BLaER1 (cell line): ENCODE data around the gene RLN3.

Source experiments
- H3K27ac ChIP-seq: shearing (Covaris generic); formaldehyde crosslinking; 2 replicates; pipeline ENCODE4 v1.8.1; 2022
- H3K27me3 ChIP-seq: shearing (Covaris generic); formaldehyde crosslinking; 2 replicates; pipeline ENCODE4 v1.8.1; 2022
- H3K36me3 ChIP-seq: shearing (Covaris generic); formaldehyde crosslinking; 2 replicates; pipeline ENCODE4 v1.8.1; 2022
- H3K4me1 ChIP-seq: shearing (Covaris generic); formaldehyde crosslinking; 2 replicates; pipeline ENCODE4 v1.8.1; 2022
- H3K4me2 ChIP-seq: shearing (Covaris generic); formaldehyde crosslinking; 2 replicates; pipeline ENCODE4 v1.8.1; 2022
- H3K4me3 ChIP-seq: shearing (Covaris generic); formaldehyde crosslinking; 2 replicates; pipeline ENCODE4 v1.8.1; 2022
- H3K9ac ChIP-seq: shearing (Covaris generic); formaldehyde crosslinking; 2 replicates; pipeline ENCODE4 v1.8.1; 2022
- H3K9me3 ChIP-seq: shearing (Covaris generic); formaldehyde crosslinking; 2 replicates; pipeline ENCODE4 v1.8.1; 2022
- H4K20me1 ChIP-seq: shearing (Covaris generic); formaldehyde crosslinking; 2 replicates; pipeline ENCODE4 v1.8.1; 2022
- Cebpa-rat ChIP-seq: shearing (Covaris generic); IDR thresholded peaks from 2 replicates; pipeline ENCODE4 v1.8.1; 2022

The RLN3 gene

DNA sequence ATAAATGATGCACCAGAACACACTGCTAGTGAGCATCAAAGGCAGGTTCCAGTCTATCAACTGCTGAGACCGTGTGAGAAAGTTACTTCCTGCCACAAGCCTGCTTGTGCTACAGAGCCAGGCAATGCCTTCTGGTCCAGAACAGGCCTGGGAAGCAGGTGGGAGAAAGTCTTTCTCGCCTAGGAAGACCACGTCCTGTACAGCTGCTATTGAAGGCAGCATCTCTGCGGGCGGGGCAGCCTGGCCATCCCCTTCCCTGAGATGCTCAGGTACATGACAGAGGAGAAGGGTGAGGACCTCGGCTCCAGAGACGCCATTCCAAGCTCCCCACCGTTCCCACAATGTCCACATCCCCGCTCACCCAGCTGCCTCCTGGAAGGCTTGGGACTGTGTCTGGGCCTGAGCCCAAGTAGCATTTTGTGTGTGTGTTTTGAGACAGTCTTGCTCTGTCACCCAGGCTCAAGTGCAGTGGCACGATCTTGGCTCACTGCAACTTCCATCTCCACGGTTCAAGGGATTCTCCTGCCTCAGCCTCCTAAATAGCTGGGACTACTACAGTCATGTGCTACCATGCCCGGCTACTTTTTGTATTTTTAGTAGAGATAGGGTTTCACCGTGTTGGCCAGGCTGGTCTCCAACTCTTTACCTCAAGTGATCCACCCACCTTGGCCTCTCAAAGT lies 25.2 kb upstream of the RLN3 start:
- Histone ChIP-seq H3K9me3 (peaks cover 12% of the 10 kb centered on the region), H3K4me1 (peaks cover 69% of the 10 kb centered on the region), H3K27ac (peak overlapping the region; percentile 84), H3K4me3 (peak overlapping the region; percentile 26), H4K20me1 (no peaks in the 10 kb centered on the region), H3K9ac (peak overlapping the region; percentile 70), H3K27me3 (no peaks in the 10 kb centered on the region), H3K36me3 (peaks cover 16% of the 10 kb centered on the region), H3K4me2 (peak overlapping the region; percentile 89)
- TF ChIP-seq Cebpa-rat = no peak

DNA sequence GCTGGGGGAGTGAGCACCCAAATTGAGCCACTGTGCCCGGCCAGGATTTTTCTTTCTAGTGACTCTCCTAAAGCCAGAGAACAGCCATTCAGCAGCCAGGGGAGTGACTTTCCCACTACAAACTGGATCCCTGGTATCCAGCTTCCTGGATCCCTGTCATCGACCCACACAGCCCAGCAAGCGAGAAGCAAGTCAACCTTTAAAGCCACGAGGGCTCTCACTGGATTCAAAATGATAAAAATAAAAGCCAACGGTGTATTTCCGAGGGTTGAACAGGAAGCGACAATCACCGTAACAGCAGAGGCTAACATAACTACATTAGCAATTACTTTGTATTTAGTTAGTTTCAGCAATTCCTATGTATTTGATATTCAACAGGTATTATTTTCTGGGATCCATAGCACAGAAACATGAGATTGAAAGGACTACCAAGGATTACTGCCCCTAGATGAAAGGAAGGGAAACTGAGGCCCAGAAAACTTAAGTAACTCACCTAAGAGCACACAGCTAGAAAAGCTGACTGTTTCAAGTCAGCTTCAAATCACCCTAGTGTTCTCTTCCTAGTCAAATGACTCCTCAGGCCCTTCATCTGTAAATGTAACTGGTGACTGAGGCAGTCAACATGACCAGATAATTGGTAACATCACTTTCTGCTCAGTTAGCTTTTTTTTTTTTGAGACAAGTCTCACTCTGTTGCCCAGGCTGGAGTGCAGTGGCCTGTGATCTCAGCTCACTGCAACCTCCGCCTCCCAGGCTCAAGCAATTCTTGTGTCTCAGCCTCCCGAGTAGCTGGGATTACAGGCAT lies 24.5 kb upstream of the RLN3 start:
- Histone ChIP-seq H3K36me3 (peaks cover 12% of the 10 kb centered on the region; the same call in 1 of the 2 replicates), H3K9me3 (peaks cover 12% of the 10 kb centered on the region), H4K20me1 (no peaks in the 10 kb centered on the region), H3K4me2 (peak overlapping the region; percentile 89), H3K27me3 (no peaks in the 10 kb centered on the region), H3K4me1 (peaks cover 74% of the 10 kb centered on the region), H3K27ac (peak overlapping the region; percentile 84), H3K4me3 (peak overlapping the region; percentile 26), H3K9ac (peak overlapping the region; percentile 70)
- no peak for TF ChIP-seq Cebpa-rat

DNA sequence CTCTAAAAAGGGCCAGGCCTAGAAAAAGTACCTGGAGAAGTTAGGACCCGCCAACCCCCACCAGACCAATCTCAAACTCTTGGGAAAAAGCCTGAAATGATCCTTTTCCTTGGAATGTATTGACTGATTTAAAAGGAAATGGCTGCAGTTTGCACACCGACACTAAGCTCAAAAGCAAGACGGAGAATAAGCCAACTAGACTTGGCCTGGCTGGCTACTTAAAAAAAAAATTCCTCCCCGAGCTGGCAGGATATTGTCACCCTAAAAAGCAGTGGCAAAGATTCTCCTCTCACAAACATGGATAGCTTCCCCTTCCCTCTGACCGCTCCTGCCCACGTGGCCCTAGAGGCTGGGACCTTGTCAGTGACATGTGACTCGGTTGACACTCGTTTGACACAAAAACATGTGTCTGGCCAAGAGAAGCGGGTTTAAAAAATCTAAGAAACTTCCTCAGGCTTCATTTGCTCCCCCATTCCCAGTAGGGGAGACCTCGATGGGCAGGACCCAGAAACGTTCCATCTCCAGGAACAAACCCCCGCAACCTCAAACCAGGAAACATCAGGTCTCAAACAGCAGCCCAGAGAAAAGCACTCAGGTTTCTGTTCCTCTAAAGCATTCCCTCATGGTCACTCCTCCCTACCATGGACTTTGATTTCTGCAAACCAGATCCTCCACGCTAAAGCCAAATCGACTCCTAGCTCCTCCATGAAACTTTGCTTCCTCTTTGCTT lies 23.2 kb upstream of the RLN3 start:
- H3K4me1 ChIP-seq = peaks cover 75% of the 10 kb centered on the region
- no peak for TF ChIP-seq Cebpa-rat
- peak overlapping the region; percentile 88 for H3K4me3 ChIP-seq
- H3K4me2 ChIP-seq = peak overlapping the region; percentile 89
- no peaks in the 10 kb centered on the region; the same call in 1 of the 2 replicates for H3K9me3 ChIP-seq
- H3K9ac ChIP-seq = peak overlapping the region; percentile 39; the same call in 1 of the 2 replicates
- H3K27ac ChIP-seq = peak overlapping the region; percentile 84
- H4K20me1 ChIP-seq = no peaks in the 10 kb centered on the region
- no peaks in the 10 kb centered on the region for H3K27me3 ChIP-seq
- H3K36me3 ChIP-seq = peaks cover 3% of the 10 kb centered on the region; the same call in 1 of the 2 replicates

DNA sequence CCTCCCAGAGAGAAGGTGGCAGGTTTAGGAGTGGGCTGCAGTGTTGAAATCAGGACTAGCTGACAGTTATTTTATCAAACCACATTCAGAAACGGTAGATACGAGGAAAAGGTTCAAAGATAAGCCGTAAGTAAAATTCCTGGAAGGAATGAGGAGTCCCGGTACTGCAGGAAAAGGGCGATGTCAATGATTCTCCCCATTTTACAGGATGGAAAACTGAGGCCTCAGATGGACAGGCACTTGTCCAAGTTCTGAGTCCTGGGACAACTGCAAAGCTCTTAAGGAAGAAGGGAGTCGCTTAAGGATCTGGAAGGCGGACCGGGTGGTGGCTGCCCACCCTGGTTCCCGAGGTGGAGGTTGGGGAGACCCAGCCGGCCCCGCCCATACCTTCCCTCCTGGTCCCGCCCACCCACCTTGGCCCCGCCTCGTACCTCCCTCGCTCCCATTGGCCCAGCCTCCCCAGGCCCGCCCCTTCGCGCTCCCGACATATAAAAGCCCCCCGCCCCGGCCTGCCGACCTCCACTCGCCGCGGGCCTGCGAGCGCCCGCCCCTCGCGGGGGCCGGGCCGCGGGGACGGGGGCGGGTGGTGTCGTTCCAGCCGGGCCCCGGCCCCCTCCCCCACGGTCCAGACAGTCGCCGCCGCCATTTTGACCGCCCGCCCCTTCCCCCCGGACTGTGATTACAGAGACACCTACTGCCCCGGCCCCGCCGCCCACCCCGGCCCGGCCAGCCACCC lies 22.4 kb upstream of the RLN3 start:
- Histone ChIP-seq H4K20me1 (no peaks in the 10 kb centered on the region), H3K36me3 (no peaks in the 10 kb centered on the region), H3K9me3 (no peaks in the 10 kb centered on the region), H3K4me2 (peak overlapping the region; percentile 89), H3K4me1 (peaks cover 67% of the 10 kb centered on the region), H3K27me3 (no peaks in the 10 kb centered on the region), H3K27ac (peak overlapping the region; percentile 84), H3K9ac (peak overlapping the region; percentile 61; the same call in 1 of the 2 replicates), H3K4me3 (peak overlapping the region; percentile 88)
- TF ChIP-seq Cebpa-rat = no peak

DNA sequence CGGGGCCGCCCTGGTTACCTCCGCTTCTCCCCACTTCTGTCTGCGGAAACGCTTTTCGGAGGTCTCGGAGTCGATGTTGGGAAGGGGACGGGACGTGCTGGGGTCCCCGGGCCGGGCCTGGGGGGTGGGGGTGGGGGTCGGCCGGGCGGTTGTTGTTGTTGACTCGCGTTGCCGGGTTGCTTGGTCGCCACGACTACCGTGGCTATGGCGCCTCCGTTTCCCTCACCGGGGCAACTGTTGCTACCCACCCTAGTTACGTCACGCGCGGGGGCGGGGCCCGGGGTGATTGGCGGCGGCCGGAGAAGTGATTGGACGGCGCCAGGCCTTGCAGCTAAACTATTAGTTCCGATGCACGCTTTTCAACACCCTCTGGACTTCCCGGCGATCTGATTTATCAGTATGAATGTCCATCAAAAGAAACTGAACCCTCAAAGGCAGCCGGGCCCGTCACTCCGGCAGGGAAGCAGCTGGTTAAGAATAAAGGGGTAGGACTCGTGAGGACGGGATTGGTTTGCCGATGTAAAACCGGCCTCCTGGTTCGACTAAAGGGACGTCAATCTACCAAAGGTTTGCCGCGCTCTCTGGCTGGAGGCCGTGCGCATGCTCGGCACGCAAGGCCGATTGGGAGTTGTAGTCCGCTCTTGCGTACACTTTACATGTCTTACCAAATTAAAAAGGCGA lies 21.7 kb upstream of the RLN3 start, which contains the start of gene RFX1:
Gene RFX1, minus strand, starts transcription at position 236 of the 681 bp plus-strand sequence. CDS start 12,477 bp downstream, outside the sequence.
- Histone ChIP-seq H3K36me3 (no peaks in the 10 kb centered on the region), H3K4me2 (peak within 1 kb of the TSS; percentile 97), H3K9ac (peak within 1 kb of the TSS; percentile 94), H3K4me1 (peaks cover 60% of the 10 kb centered on the region), H3K27ac (peak within 1 kb of the TSS; percentile 94), H4K20me1 (no peaks in the 10 kb centered on the region), H3K27me3 (no peaks in the 10 kb centered on the region), H3K4me3 (peak within 1 kb of the TSS; percentile 88), H3K9me3 (no peaks in the 10 kb centered on the region)
- TF ChIP-seq Cebpa-rat = no peak

DNA sequence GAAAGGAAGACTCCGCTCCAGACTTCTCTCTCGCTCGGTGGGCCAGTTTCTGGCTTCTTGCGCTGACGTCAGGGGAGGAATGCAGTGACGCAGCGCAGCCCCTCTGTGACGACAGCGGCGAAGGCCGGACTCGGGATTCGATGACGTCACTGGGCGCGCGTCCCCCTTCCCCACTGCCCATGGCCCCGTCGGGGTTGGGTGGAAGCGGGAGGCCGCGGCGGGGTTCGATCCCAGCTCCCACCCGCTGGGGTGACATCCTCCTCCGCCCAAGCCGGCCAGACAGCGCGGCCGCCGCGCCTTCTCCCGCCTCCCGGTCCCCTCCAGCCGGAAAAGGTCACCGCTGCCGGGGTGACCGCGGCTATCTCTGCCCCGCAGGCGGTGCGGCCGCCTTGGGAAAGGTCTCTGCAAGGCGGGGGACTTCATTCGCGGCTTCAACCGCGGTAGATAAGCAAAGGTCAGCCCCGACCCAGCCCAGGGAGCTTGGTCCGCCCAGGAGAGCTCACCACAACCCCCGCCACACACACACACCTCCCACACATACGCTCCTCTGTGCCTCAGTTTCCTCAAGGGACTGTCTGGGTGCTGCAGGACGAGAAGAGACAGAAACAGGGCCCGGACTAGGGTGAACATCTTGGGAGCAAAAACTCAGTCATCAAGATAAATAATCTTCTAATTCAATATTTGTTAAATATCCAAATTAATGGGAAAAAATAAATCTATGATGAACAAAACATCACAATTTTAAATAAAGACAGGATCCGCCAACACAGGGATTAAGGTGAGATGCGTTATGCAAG lies 21.0 kb upstream of the RLN3 start:
- no peak for TF ChIP-seq Cebpa-rat
- no peaks in the 10 kb centered on the region for H3K36me3 ChIP-seq
- no peaks in the 10 kb centered on the region for H4K20me1 ChIP-seq
- peak overlapping the region; percentile 94 for H3K27ac ChIP-seq
- peak overlapping the region; percentile 94 for H3K9ac ChIP-seq
- H3K4me3 ChIP-seq = peak overlapping the region; percentile 88
- H3K27me3 ChIP-seq = no peaks in the 10 kb centered on the region
- peak overlapping the region; percentile 97 for H3K4me2 ChIP-seq
- peaks cover 53% of the 10 kb centered on the region for H3K4me1 ChIP-seq
- H3K9me3 ChIP-seq = no peaks in the 10 kb centered on the region

DNA sequence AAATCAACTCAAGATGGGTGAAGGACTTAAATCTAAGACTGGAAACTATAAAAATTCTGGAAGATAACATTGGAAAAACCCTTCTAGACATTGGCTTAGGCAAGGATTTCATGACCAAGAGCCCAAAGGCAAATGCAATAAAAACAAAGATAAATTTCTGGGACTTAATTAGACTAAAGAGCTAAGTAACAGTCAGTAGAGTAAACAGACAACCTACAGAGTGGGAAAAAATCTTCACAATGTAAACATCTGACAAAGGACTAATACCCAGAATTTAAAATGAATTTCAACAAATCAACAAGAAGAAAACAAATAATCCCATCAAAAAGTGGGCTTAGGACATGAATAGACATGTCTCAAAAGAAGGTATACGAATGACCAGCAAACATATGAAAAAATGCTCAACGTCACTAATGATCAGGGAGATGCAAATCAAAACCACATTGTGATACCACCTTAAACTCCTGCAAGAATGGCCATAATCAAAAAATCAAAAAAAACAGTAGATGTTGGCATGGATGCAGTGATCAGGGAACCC lies 15.5 kb upstream of the RLN3 start:
- H3K4me3 ChIP-seq = no peak overlapping the region
- H3K9ac ChIP-seq = no peak overlapping the region
- H4K20me1 ChIP-seq = no peaks in the 10 kb centered on the region
- H3K36me3 ChIP-seq = no peaks in the 10 kb centered on the region
- H3K4me1 ChIP-seq = peaks cover 38% of the 10 kb centered on the region
- H3K4me2 ChIP-seq = no peak overlapping the region
- no peaks in the 10 kb centered on the region for H3K9me3 ChIP-seq
- no peak overlapping the region for H3K27ac ChIP-seq
- H3K27me3 ChIP-seq = no peaks in the 10 kb centered on the region
- no peak for TF ChIP-seq Cebpa-rat

DNA sequence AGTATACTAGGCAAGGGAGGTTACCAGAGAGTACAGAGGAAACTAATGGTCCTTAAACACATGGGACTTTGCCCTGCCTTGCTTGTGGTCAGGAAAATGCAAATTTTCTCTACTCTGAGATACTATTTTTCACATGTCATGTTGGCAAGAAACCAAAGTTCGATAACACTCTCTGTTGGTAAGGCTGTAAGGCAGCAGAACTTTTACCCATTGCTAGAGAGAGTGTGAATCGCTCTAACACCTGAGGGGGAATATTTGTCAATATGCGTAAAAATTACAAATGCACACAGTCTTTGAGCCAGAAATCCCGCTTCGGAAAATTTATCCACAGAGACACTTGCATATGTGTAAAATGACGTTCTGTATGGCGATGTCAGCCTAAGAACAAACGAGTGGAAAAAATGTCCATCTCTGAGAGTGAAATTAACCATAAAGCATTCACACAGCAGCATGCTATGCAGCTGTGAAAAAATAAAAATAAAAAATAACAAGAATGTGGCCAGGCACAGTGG lies 12.4 kb upstream of the RLN3 start:
- H3K9me3 ChIP-seq = no peaks in the 10 kb centered on the region
- H3K4me2 ChIP-seq = peak overlapping the region; percentile 78
- H3K27me3 ChIP-seq = no peaks in the 10 kb centered on the region
- H3K4me1 ChIP-seq = peaks cover 45% of the 10 kb centered on the region
- TF ChIP-seq Cebpa-rat = no peak
- H3K27ac ChIP-seq = peak overlapping the region; percentile 27; the same call in 1 of the 2 replicates
- no peak overlapping the region for H3K4me3 ChIP-seq
- H4K20me1 ChIP-seq = no peaks in the 10 kb centered on the region
- H3K9ac ChIP-seq = no peak overlapping the region
- H3K36me3 ChIP-seq = no peaks in the 10 kb centered on the region
